ENCODE data around the gene SHISA9. TPM values are rescaled to one million over a fixed set of nuclear protein-coding genes. Genes with fewer than 3 reads are reported as not detected.

The SHISA9 gene
- total and polyA plus RNA-seq, 8 donors = 0.03 to 0.21 (median 0.10) TPM; not detected in 2

DNA sequence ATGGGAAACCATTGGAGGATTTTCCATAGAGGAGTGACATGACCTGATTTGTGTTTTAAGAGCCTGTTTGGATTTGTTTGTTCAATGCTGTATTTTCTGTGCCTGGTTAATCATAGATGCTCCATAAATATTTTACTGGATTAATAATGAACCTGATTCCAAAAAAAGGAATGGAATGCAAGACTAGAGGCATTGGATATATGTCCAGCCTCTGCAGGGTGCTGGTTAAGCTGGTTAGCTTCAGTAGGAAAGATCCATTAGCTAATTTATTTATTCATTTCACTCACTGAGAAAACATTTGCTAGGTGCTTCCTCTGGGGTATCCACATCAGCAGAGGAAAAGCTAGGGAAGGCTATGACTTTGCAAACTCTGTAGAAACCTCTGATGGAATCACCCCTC, 57.7 kb downstream of the SHISA9 start:
- H3K36me3 ChIP-seq = no peaks in the 10 kb centered on the region
- DNase-seq = no peak
- ATAC-seq = no peak
- H3K4me1 ChIP-seq = no peaks in the 10 kb centered on the region
- H3K9me3 ChIP-seq = no peaks in the 10 kb centered on the region
- intact Hi-C loops (cut with DNase I) = no loop called here
- H3K27ac ChIP-seq = no peak overlapping the region
- TF ChIP-seq, protein P1, sequence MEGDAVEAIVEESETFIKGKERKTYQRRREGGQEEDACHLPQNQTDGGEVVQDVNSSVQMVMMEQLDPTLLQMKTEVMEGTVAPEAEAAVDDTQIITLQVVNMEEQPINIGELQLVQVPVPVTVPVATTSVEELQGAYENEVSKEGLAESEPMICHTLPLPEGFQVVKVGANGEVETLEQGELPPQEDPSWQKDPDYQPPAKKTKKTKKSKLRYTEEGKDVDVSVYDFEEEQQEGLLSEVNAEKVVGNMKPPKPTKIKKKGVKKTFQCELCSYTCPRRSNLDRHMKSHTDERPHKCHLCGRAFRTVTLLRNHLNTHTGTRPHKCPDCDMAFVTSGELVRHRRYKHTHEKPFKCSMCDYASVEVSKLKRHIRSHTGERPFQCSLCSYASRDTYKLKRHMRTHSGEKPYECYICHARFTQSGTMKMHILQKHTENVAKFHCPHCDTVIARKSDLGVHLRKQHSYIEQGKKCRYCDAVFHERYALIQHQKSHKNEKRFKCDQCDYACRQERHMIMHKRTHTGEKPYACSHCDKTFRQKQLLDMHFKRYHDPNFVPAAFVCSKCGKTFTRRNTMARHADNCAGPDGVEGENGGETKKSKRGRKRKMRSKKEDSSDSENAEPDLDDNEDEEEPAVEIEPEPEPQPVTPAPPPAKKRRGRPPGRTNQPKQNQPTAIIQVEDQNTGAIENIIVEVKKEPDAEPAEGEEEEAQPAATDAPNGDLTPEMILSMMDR (IDR thresholded peaks at IDR 0.05) = no peak
- H3K27me3 ChIP-seq = no peaks in the 10 kb centered on the region
- H3K4me3 ChIP-seq = no peak overlapping the region

DNA sequence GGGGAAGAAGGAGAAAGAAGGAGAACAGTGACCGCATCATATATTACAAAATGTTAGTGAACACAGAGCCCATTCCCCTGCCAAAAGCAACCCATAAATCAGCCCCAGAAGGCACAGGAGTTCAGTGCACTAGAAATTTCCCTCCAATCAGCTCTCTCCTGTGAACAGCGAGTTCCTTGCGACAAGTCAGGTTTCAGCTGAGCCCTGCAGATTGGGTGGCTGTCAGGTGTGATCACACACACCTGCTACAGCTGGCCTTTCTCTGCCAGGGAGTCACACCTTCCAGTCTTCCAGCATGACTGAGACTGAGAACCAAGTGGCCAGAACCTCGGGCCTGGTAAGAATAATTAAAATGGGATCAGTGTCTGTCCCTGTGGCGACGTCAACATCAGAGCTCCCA, 60.2 kb downstream of the SHISA9 start:
- DNase-seq = no peak
- no peak for ATAC-seq
- H3K27me3 ChIP-seq = no peaks in the 10 kb centered on the region
- H3K27ac ChIP-seq = no peak overlapping the region
- no peaks in the 10 kb centered on the region for H3K9me3 ChIP-seq
- H3K4me3 ChIP-seq = no peak overlapping the region
- intact Hi-C loops (cut with DNase I) = no loop called here
- TF ChIP-seq, protein P1 (IDR thresholded peaks at IDR 0.05) = no peak
- no peaks in the 10 kb centered on the region for H3K36me3 ChIP-seq
- H3K4me1 ChIP-seq = no peaks in the 10 kb centered on the region

DNA sequence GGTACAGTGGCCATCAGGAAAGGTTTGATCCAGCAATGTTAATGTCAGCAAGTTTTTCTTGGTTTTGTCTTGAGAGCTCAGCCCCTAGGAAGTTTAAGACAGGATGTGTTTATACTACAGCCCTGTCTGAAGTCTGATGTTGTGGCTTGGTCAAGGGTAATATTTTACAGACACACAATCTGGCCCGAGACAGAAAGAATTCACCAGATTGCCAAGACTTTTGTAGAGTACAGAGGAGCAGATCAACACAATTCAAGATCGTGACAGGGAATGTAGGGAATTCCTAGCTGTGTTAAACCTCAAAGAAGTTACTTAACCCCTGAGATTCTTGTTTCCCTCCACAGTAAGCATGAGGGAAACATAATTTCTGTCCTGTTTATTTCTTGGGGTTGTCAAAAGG, 63.1 kb downstream of the SHISA9 start:
- H3K27ac ChIP-seq = no peak overlapping the region
- H3K36me3 ChIP-seq = no peaks in the 10 kb centered on the region
- TF ChIP-seq, protein P1 (IDR thresholded peaks at IDR 0.05) = no peak
- intact Hi-C loops (cut with DNase I) = no loop called here
- no peaks in the 10 kb centered on the region for H3K4me1 ChIP-seq
- ATAC-seq (no peak), DNase-seq (no peak)
- H3K27me3 ChIP-seq = no peaks in the 10 kb centered on the region
- H3K9me3 ChIP-seq = no peaks in the 10 kb centered on the region
- no peak overlapping the region for H3K4me3 ChIP-seq

DNA sequence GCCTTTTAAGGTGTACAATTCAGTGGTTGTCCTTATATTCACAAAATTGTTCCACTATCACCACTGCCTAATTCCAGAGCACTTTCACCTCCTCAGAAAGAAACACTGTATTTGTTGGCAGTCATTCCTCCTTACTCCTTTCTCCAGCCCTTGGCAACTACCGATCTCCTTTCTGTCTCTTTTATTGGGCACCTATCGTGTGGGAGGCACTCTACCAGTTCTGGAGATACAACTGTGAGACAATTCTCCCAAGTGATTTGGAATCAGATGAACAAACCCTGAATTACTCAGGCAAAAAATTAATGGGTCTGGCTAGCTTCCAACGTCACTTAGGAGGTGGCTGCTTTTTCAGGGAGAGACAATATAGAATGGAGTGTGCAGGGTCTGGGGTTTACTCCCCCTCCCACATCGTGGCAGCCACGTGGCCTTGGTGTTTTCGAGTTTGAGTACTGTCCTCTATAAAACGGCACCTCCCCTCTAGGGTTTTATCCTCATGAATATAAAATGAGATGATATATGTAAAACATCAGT, 63.9 kb downstream of the SHISA9 start:
- Histone ChIP-seq H3K27ac (no peak overlapping the region), H3K4me3 (no peak overlapping the region), H3K4me1 (no peaks in the 10 kb centered on the region), H3K9me3 (no peaks in the 10 kb centered on the region), H3K36me3 (no peaks in the 10 kb centered on the region), H3K27me3 (no peaks in the 10 kb centered on the region)
- DNase-seq = no peak
- intact Hi-C loops (cut with DNase I) = no loop called here
- TF ChIP-seq, protein P1 (IDR thresholded peaks at IDR 0.05) = no peak
- no peak for ATAC-seq

DNA sequence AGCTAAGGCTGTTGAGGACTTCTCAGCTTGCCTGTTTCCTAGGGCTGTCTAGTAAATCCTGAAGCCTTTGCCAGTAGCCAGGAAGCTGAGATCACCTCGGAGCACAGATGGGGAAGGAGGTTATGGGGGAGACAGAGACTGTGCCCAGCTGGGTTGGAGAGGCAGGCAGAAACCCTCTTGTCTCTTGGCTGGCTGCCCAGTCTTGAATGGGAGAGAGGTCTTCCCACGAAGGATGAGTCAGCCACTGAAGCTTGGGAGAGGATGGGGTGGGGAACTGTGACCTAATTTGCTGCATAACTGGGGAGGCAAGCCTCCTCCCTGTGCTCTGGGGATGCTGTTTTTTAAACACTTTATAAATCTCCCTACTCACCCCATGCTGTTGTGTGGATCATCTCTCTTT, 69.8 kb downstream of the SHISA9 start:
- H3K4me1 ChIP-seq = no peaks in the 10 kb centered on the region
- H3K9me3 ChIP-seq = no peaks in the 10 kb centered on the region
- H3K4me3 ChIP-seq = no peak overlapping the region
- no peaks in the 10 kb centered on the region for H3K36me3 ChIP-seq
- H3K27me3 ChIP-seq = no peaks in the 10 kb centered on the region
- no peak overlapping the region for H3K27ac ChIP-seq
- ATAC-seq = no peak
- no peak for DNase-seq
- intact Hi-C loops (cut with DNase I) = no loop called here
- TF ChIP-seq, protein P1 (IDR thresholded peaks at IDR 0.05) = no peak

Data from left lung (tissue), 10 donors.